Heart left ventricle (tissue), 16 donors: ENCODE measurements around the gene RPS13. TPM values are rescaled to one million over a fixed set of nuclear protein-coding genes. Genes with fewer than 3 reads are reported as not detected.
"Not testable (repeated sequence)": the region's sequence is repeated elsewhere in the genome, so short reads cannot be mapped to it uniquely, and the experiment has no call there.

Source experiments
- ATAC-seq, 4 donors: fragments of 200-7000 bp; cut with Tn5 transposase; one replicate each; pipeline ENCODE4 v1.9.1; 2020 to 2022; ENCODE audit warnings: moderate library complexity in 4 of 4, mild to moderate bottlenecking in 3 of 4, moderate number of reproducible peaks in 1 of 4
- DNase-seq, 5 donors: peaks; one replicate each; pipeline ENCODE4 v3.0.0-alpha.2; 2020
- H3K27ac ChIP-seq, 12 donors: fragments of 200-600 bp; sonication (generic) in 4 of 12; one replicate each; pipeline versions ENCODE4 v1.5.0 to v1.8.0; 2016 to 2022; ENCODE audit warnings: mild to moderate bottlenecking in 2 of 12
- H3K27me3 ChIP-seq, 9 donors: fragments of 200-600 bp; sonication (generic) in 2 of 9; one replicate each; pipeline versions ENCODE4 v1.5.1 to v1.8.0; 2016 to 2022; ENCODE audit warnings: mild to moderate bottlenecking in 3 of 9
- H3K36me3 ChIP-seq, 9 donors: fragments of 200-600 bp; sonication (generic) in 2 of 9; one replicate each; pipeline versions ENCODE4 v1.5.0 to v1.8.0; 2018 to 2022; ENCODE audit warnings: mild to moderate bottlenecking in 2 of 9
- H3K4me1 ChIP-seq, 12 donors: fragments of 200-600 bp; sonication (generic) in 4 of 12; one replicate each; pipeline versions ENCODE4 v1.5.0 to v1.8.0; 2016 to 2022; ENCODE audit warnings: mild to moderate bottlenecking in 3 of 12
- H3K4me3 ChIP-seq, 12 donors: fragments of 200-600 bp; sonication (generic) in 4 of 12; one replicate each; pipeline versions ENCODE4 v1.5.0 to v1.8.0; 2017 to 2022; ENCODE audit warnings: mild to moderate bottlenecking in 9 of 12, moderate library complexity in 4 of 12
- H3K9me3 ChIP-seq, 12 donors: fragments of 200-600 bp; sonication (generic) in 4 of 12; one replicate each; pipeline versions ENCODE4 v1.5.0 to v1.8.0; 2016 to 2022; ENCODE audit warnings: mild to moderate bottlenecking in 1 of 12
- POLR2A ChIP-seq, 2 donors: fragments of 450-650 bp; IDR thresholded peaks; one replicate each; pipeline ENCODE4 v1.6.1; 2017; ENCODE audit warnings: antibody characterized with exemption in 2 of 2, mild to moderate bottlenecking in 2 of 2, moderate library complexity in 2 of 2
- WGBS, 4 donors: extraction: QIAGEN DNeasy Blood & Tissue Kit in 2 of 4; methylation state at CpG; one replicate each; pipeline versions ENCODE4 v1.1.5 to v1.1.7; 2013 to 2018; 5-methylcytosine and 5-hydroxymethylcytosine counted together
- intact Hi-C, 10 donors: fragments of 100-400 bp; cut with DNase I; formaldehyde crosslinking; loops; one replicate each; pipeline versions ENCODE4 v1.11.1 to v1.14.2; 2022
- polyA plus RNA-seq, 2 donors: library from polyadenylated mRNA; stranded (reverse); fragments of 200-250 nt; gene quantifications; one replicate each; pipeline ENCODE4 v1.2.3, GENCODE V29; 2013
- total RNA-seq, 9 donors: library from RNA; depleted of rRNA in 2 of 9; stranded (reverse); fragments of >200 nt in 2 of 9; fragmentation: NEBNext Ultra II Directional in 3 of 9; extraction: Animal tissue kit (Norgen Biotek cat#: 25700) in 3 of 9; gene quantifications; one replicate each; pipeline versions ENCODE4 v1.1.0 to v1.2.4, GENCODE V29; 2016 to 2023
- TF ChIP-seq, protein P1 (sequence below), 12 donors: fragments of 200-600 bp; sonication (generic) in 4 of 12; IDR thresholded peaks; one replicate each; pipeline versions ENCODE4 v1.5.0 to v1.8.0; 2018 to 2022; ENCODE audit warnings: antibody characterized with exemption in 12 of 12, mild to moderate bottlenecking in 5 of 12
- donor health status: ischemic (EF 13 %, LVEDD 7.1; RV severe dilation, severe dysfunction).
- donor health status: healthy with polysubstance abuse.
- donor health status: DM: no; HTN: yes; CAD: no.
- donor health status: DM: no; HTN: no; CAD: no.
- donor health status: ischemic (EF 25% LVEDD 6.9; RV normal size, moderate dysfunction).
- donor health status: ischemic (EF 25% LVEDD 5.7; RV mildly dilated, moderate dysfunction).
- donor health status: healthy.
- donor health status: DM: yes; HTN: yes; CAD: no.
- donor health status: ischemic (EF 35%, LVEDD 5.7; RV mildly dilated, moderate dysfunction).
- donor health status: nonischemic (EF 11% LVEDD 7.7; RV severe dilation, severe dysfunction).
- donor health status: DM: yes; HTN: yes; CAD: no.
- donor health status: PGD.
- donor health status: ischemic (EF 29% LVEDD 5.4; RV normal size, mild dysfunction).
- donor health status: nonischemic (EF 23%, LVEDD 6.1; RV moderate dilation, normal function).

Gene RPS13
- total and polyA plus RNA-seq, 11 donors, result 614 to 2,207 (median 769) TPM

DNA sequence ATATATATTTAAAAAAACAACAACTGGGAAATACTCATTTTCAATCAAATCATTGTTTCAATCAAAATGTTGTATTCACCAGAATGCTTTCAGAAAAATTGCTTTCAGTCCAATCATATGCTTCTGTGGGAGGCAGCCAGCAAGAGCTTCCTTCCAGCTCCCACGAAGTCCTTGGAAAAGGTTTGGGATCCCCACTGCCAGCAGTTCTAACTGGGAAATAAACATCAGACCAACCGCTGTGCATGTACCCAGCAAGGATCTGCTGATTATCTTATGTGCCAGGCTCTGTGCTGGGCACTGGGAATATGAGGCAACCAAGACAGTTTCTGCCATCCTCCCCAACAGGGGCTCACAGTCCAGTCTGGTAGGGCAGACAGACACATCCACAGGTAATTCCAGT lies 10.8 kb downstream of the RPS13 start:
- WGBS, 4 donors, result 63 to 78% (median 66%) methylated on average over 2 of the region's 2 CpGs
- intact Hi-C loops, result loop anchor here in 3 of 10 donors (10.0 kb wide), 2 partner anchors 242 to 252 kb away; no protein-coding TSS in a partner anchor

DNA sequence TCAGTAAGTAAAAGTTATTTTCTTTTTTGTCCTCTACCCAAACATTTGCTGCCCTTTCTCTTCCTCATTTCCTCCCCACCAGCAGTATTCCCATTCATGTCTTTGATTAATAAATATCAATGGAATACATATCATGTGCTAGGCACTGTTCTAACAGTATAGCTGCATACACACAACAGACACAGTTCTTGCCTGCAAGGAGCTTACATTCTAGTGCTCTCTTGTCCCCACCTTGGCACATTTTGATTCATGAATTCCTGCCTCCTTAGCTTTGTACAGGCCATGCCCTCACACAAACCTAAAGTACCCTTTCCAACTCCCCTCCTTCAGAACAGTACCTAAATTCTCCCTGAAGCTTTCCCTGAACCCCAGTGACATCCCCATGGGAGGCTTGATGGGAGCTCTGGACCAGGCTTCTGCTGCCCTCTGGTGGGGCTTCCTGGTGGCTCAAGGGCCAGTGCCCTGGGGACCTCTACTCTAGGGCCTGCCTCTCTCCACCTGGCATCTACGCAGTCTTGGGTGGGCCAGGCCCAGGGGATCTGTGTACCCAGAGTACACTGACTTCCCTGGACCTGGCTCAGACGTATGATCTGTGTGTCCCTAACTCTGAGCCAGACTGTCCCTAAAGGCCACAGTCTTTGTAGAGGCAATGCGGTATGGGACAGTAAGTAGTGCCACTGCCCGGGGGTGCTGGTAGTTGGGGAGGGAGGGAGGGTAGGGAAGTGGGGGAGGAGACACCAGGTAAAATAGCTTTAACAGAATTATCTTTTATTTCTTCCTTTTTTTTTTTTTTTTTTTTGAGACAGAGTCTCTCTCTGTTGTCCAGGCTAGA lies 14.1 kb downstream of the RPS13 start:
- TF ChIP-seq, protein P1, sequence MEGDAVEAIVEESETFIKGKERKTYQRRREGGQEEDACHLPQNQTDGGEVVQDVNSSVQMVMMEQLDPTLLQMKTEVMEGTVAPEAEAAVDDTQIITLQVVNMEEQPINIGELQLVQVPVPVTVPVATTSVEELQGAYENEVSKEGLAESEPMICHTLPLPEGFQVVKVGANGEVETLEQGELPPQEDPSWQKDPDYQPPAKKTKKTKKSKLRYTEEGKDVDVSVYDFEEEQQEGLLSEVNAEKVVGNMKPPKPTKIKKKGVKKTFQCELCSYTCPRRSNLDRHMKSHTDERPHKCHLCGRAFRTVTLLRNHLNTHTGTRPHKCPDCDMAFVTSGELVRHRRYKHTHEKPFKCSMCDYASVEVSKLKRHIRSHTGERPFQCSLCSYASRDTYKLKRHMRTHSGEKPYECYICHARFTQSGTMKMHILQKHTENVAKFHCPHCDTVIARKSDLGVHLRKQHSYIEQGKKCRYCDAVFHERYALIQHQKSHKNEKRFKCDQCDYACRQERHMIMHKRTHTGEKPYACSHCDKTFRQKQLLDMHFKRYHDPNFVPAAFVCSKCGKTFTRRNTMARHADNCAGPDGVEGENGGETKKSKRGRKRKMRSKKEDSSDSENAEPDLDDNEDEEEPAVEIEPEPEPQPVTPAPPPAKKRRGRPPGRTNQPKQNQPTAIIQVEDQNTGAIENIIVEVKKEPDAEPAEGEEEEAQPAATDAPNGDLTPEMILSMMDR (IDR thresholded peaks at IDR 0.05), result peak; percentile 59 to 89 (median 76)
- no peak for TF ChIP-seq POLR2A (IDR thresholded peaks at IDR 0.05)
- H3K27me3 ChIP-seq, result no peaks in the 10 kb centered on the region
- 62 to 76% (median 67%) methylated on average over 3 to 4 of the region's 4 CpGs for WGBS, 4 donors
- intact Hi-C loops, result loop anchor here (1.0 to 10.0 kb wide), 11 partner anchors 116 to 278 kb away; no protein-coding TSS in a partner anchor
- DNase-seq, result peak; percentile 57 to 79 (median 68)
- no peak overlapping the region for H3K4me3 ChIP-seq
- H3K4me1 ChIP-seq, result no peaks in the 10 kb centered on the region
- H3K9me3 ChIP-seq, result no peaks in the 10 kb centered on the region
- peak; percentile 55 to 96 (median 94) for ATAC-seq
- H3K27ac ChIP-seq, result no peak overlapping the region
- no peaks in the 10 kb centered on the region for H3K36me3 ChIP-seq

More for the DNA sequence above, 10.8 kb downstream of the RPS13 start:
- no peaks in the 10 kb centered on the region for H3K4me1 ChIP-seq
- H3K27ac ChIP-seq, result no peak overlapping the region
- peaks cover 0 to 2% (median 0%) of the 10 kb centered on the region in 9 donors for H3K36me3 ChIP-seq
- no peak overlapping the region for H3K4me3 ChIP-seq
- no peaks in the 10 kb centered on the region for H3K9me3 ChIP-seq
- TF ChIP-seq, protein P1 (IDR thresholded peaks at IDR 0.05), result no peak
- no peak for TF ChIP-seq POLR2A (IDR thresholded peaks at IDR 0.05)
- no peak for ATAC-seq
- H3K27me3 ChIP-seq, result no peaks in the 10 kb centered on the region
- no peak for DNase-seq

DNA sequence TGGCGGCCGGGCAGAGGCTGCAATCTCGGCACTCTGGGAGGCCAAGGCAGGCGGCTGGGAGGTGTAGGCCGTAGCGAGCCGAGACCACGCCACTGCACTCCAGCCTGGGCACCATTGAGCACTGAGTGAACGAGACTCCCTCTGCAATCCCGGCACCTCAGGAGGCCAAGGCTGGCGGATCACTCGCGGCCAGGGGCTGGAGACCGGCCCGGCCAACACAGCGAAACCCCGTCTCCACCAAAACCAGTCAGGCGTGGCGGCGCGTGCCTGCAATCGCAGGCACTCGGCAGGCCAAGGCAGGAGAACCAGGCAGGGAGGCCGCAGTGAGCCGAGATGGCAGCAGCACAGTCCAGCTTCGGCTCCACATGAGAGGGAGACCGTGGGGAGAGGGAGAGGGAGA lies 26.3 kb downstream of the RPS13 start:
- ATAC-seq, H3K9me3 ChIP-seq, H3K27me3 ChIP-seq, intact Hi-C loops, DNase-seq, H3K4me1 ChIP-seq, H3K36me3 ChIP-seq, H3K4me3 ChIP-seq, H3K27ac ChIP-seq: not testable (repeated sequence)
- 88 to 99% (median 96%) methylated on average over 8 to 25 of the region's 27 CpGs for WGBS, 4 donors

DNA sequence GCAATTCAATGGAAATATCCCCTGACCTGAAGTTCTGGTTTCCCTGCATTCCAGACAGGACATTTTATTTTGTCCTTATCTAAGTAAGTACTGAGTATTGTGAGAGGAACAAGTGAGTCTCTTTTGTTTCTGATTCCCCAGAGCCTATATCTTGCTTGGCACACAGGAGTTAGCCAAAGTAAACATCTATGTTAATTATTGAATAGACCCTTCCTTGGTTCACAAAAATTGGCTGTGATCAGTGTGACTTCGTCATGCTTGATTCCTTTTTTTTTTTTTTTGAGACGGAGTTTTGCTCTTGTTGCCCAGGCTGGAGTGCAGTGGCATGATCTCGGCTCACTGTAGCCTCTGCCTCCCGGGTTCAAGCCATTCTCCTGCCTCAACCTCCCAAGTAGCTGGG lies 29.0 kb downstream of the RPS13 start:
- H3K4me3 ChIP-seq, H3K9me3 ChIP-seq, H3K27ac ChIP-seq, H3K36me3 ChIP-seq, H3K27me3 ChIP-seq, intact Hi-C loops, DNase-seq, ATAC-seq, H3K4me1 ChIP-seq: not testable (repeated sequence)
- 73 to 90% (median 78%) methylated on average over 4 of the region's 4 CpGs for WGBS, 4 donors

DNA sequence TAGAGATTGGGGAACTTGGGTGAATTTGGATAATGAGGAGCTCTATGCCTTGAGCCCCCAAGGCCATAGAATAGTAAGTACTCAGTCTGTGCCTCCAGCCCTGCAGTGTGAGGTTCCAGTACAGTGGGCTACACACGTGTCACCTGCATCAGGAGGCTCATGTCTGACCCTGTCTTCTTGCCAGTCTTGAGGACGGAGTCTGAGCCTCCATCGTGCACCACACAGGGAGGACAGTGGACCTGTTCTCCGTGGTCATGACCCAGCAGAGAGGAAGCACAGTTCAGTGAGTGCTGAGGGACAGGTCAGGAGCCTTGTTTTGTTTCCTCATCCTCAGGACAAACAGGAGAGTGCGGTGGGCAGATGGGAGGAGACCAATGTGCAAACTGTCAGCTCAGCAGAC lies 30.8 kb downstream of the RPS13 start:
- Histone ChIP-seq H3K27me3 (no peaks in the 10 kb centered on the region), H3K4me3 (no peak overlapping the region), H3K27ac (no peak overlapping the region), H3K9me3 (no peaks in the 10 kb centered on the region), H3K36me3 (no peaks in the 10 kb centered on the region), H3K4me1 (no peaks in the 10 kb centered on the region)
- ATAC-seq (no peak), DNase-seq (no peak)
- 68 to 84% (median 74%) methylated on average over 3 to 5 of the region's 5 CpGs for WGBS, 4 donors
- no peak for TF ChIP-seq POLR2A (IDR thresholded peaks at IDR 0.05)
- TF ChIP-seq, protein P1 (IDR thresholded peaks at IDR 0.05), result no peak
- intact Hi-C loops, result no loop called here
